GM23338 (cell line): ENCODE data around the gene FAM163A. TPM values are rescaled to one million over a fixed set of nuclear protein-coding genes. Genes with fewer than 3 reads are reported as not detected.

Experiments used
- polyA plus RNA-seq: library from polyadenylated mRNA; unstranded; fragments of >200 nt; fragmentation: Nextera tagmentation; extraction: Ambion mirVana; gene quantifications from 2 replicates; pipeline ENCODE4 v1.2.1, GENCODE V29; 2016
- total RNA-seq: library from RNA; depleted of rRNA; stranded (reverse); fragments of >200 nt; shearing (Covaris generic); gene quantifications from 2 replicates; pipeline ENCODE4 v1.2.3, GENCODE V29; 2014; rRNA removed

The FAM163A gene
- total and polyA plus RNA-seq, 2 experiments from 2014 or later, result not detected

Other genes with a start within 250 kb of the FAM163A start
- not detected in 2 replicates for gene NPHS2, start 167.3 kb upstream of the FAM163A start, total RNA-seq
- not detected in 2 replicates for gene NPHS2, start 167.3 kb upstream of the FAM163A start, polyA plus RNA-seq
- gene TDRD5, start 151.5 kb upstream of the FAM163A start, total RNA-seq, result 1.4 TPM in 1 of 2 replicates, not detected in the other
- gene TDRD5, start 151.5 kb upstream of the FAM163A start, polyA plus RNA-seq, result 0.28 TPM in 1 of 2 replicates, not detected in the other
- gene TOR1AIP2, start 134.5 kb downstream of the FAM163A start, total RNA-seq, result 67.3 and 81.3 TPM in 2 replicates
- gene TOR1AIP2, start 134.5 kb downstream of the FAM163A start, polyA plus RNA-seq, result 18.5 and 21.1 TPM in 2 replicates
- 20.6 and 25.8 TPM in 2 replicates for gene TOR1AIP1, start 139.0 kb downstream of the FAM163A start, total RNA-seq
- gene TOR1AIP1, start 139.0 kb downstream of the FAM163A start, polyA plus RNA-seq, result 13.4 and 16.9 TPM in 2 replicates
- gene CEP350, start 211.5 kb downstream of the FAM163A start, total RNA-seq, result 36.8 and 50.3 TPM in 2 replicates
- 19.1 and 23.4 TPM in 2 replicates for gene CEP350, start 211.5 kb downstream of the FAM163A start, polyA plus RNA-seq